VCaP (cell line): ENCODE data around the gene INA.

Experiments used
- H3K27ac ChIP-seq: fragments of 450-650 bp; 2 replicates; pipeline ENCODE4 v1.5.1; 2017
- CTCF ChIP-seq: fragments of 450-650 bp; conservative IDR thresholded peaks from 2 replicates; pipeline ENCODE4 v1.5.1; 2017; ENCODE audit warnings: mild to moderate bottlenecking, moderate library complexity

Gene INA

GRCh38 chr10:103276896-103277712, at the start of gene INA:
INA (plus strand) TSS chr10:103277138; CDS start chr10:103277212, 74 bp downstream.
- H3K27ac ChIP-seq = peak within 1 kb of the TSS; percentile 78
- TF ChIP-seq CTCF = no peak; the same call in 1 of the 2 replicates

GRCh38 chr10:103227416-103227815, 49.5 kb upstream of the INA start:
- H3K27ac ChIP-seq = no peak overlapping the region
- no peak for TF ChIP-seq CTCF

GRCh38 chr10:103231047-103231551, 45.8 kb upstream of the INA start:
- TF ChIP-seq CTCF = no peak
- H3K27ac ChIP-seq = peak overlapping the region; percentile 53

- TF ChIP-seq CTCF = no peak
- peak overlapping the region; percentile 53 for H3K27ac ChIP-seq
These were observed 44.7 kb upstream of the INA start for GRCh38 chr10:103232131-103232673.

GRCh38 chr10:103232772-103233488, 44.0 kb upstream of the INA start:
- peak overlapping the region; percentile 53 for H3K27ac ChIP-seq
- TF ChIP-seq CTCF = no peak

GRCh38 chr10:103235775-103236174, 41.2 kb upstream of the INA start:
- H3K27ac ChIP-seq = no peak overlapping the region
- TF ChIP-seq CTCF = no peak
